ENCODE data around the gene RIIAD1. TPM values are rescaled to one million over a fixed set of nuclear protein-coding genes. Genes with fewer than 3 reads are reported as not detected.
A peak's percentile ranks its signal among the peaks of the same experiment; 100 is the strongest.

Gene RIIAD1
- total RNA-seq, 1 donor from 2014 or later: not detected

DNA sequence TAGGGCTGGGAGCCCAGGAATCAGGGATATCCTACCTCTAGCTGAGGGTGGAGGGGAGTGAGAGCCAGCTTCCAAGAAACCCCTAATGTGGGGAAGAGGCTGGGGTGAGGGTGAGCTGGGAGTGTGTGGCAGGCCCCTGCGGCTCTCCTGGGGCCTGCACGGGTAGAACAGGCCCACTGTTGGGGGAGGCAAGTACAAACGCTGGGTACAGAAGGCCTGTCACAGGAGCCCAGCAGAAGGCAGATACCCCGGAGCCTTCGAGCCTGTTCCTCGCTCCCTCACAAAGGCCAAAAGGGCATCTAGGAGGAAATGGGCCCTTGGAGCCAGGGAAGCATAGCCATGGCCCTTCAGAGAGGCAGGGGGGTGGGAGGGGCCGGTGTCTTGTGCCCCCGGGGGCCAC lies 18.4 kb upstream of the RIIAD1 start:
- Histone ChIP-seq H3K4me1 (no peaks in the 10 kb centered on the region), H3K27me3 (no peaks in the 10 kb centered on the region), H3K36me3 (peaks cover 39% of the 10 kb centered on the region), H3K27ac (no peak overlapping the region), H3K4me3 (no peak overlapping the region), H3K9me3 (no peaks in the 10 kb centered on the region)
- intact Hi-C loops (cut with DNase I): no loop called here
- DNase-seq (no peak), ATAC-seq (no peak)
- TF ChIP-seq, protein P1, sequence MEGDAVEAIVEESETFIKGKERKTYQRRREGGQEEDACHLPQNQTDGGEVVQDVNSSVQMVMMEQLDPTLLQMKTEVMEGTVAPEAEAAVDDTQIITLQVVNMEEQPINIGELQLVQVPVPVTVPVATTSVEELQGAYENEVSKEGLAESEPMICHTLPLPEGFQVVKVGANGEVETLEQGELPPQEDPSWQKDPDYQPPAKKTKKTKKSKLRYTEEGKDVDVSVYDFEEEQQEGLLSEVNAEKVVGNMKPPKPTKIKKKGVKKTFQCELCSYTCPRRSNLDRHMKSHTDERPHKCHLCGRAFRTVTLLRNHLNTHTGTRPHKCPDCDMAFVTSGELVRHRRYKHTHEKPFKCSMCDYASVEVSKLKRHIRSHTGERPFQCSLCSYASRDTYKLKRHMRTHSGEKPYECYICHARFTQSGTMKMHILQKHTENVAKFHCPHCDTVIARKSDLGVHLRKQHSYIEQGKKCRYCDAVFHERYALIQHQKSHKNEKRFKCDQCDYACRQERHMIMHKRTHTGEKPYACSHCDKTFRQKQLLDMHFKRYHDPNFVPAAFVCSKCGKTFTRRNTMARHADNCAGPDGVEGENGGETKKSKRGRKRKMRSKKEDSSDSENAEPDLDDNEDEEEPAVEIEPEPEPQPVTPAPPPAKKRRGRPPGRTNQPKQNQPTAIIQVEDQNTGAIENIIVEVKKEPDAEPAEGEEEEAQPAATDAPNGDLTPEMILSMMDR (IDR thresholded peaks at IDR 0.05): no peak

- Histone ChIP-seq H3K9me3 (no peaks in the 10 kb centered on the region), H3K27me3 (no peaks in the 10 kb centered on the region), H3K27ac (no peak overlapping the region), H3K4me3 (no peak overlapping the region), H3K36me3 (peaks cover 31% of the 10 kb centered on the region), H3K4me1 (no peaks in the 10 kb centered on the region)
- no peak for ATAC-seq
- TF ChIP-seq, protein P1 (IDR thresholded peaks at IDR 0.05): no peak
- no peak for DNase-seq
- intact Hi-C loops (cut with DNase I): no loop called here
These were observed 17.5 kb upstream of the RIIAD1 start for GRCh38 chr1:151703813-151704212.

DNA sequence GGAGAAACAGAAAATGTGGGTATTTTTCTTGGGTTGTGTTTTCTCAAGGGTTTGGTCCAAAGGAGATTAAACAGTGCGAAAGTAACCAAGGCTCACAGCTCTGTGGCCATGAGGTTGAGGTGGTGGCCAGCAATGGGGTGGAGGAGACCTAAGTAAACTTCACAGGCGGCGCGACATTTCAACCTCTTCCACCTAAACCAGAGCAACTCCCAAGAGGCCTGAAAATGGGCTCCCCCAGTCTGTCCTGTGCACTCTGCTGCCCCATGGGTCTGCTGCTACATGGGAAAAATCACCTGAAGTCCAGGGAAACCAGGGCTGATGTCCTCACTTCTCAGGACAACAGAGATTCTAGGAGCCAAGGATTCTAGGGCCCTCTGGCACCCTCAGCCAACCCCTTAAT lies 17.1 kb upstream of the RIIAD1 start:
- Histone ChIP-seq H3K27me3 (no peaks in the 10 kb centered on the region), H3K36me3 (peaks cover 27% of the 10 kb centered on the region)
- ATAC-seq: no peak

DNA sequence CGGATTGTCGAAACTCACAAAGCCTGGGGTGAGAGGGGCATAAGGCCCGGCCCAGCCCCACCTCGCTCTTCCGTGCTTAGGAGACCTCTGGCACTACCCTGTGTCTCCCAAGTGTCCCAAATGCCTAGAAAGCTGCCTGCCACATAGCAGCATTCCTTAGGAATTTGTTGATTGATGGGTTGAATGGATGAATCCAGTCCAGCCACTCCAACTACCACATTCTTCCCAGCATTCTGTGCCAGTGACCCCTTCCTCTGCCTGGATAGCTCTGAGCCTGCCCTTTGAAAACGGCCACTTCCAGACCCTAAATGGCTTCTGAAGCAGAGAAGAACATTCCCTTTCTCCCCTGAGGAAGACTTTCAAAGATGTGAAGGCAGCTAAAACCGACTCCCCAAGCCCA lies 16.2 kb upstream of the RIIAD1 start:
- Histone ChIP-seq H3K36me3 (peaks cover 19% of the 10 kb centered on the region), H3K4me1 (no peaks in the 10 kb centered on the region), H3K27ac (no peak overlapping the region), H3K4me3 (no peak overlapping the region), H3K27me3 (no peaks in the 10 kb centered on the region), H3K9me3 (no peaks in the 10 kb centered on the region)
- DNase-seq: no peak
- intact Hi-C loops (cut with DNase I): no loop called here
- TF ChIP-seq, protein P1 (IDR thresholded peaks at IDR 0.05): no peak
- no peak for ATAC-seq

More for the DNA sequence above, 17.1 kb upstream of the RIIAD1 start:
- H3K4me3 ChIP-seq: no peak overlapping the region
- DNase-seq: no peak
- H3K4me1 ChIP-seq: no peaks in the 10 kb centered on the region
- intact Hi-C loops (cut with DNase I): no loop called here
- no peak overlapping the region for H3K27ac ChIP-seq
- no peaks in the 10 kb centered on the region for H3K9me3 ChIP-seq
- TF ChIP-seq, protein P1 (IDR thresholded peaks at IDR 0.05): no peak

DNA sequence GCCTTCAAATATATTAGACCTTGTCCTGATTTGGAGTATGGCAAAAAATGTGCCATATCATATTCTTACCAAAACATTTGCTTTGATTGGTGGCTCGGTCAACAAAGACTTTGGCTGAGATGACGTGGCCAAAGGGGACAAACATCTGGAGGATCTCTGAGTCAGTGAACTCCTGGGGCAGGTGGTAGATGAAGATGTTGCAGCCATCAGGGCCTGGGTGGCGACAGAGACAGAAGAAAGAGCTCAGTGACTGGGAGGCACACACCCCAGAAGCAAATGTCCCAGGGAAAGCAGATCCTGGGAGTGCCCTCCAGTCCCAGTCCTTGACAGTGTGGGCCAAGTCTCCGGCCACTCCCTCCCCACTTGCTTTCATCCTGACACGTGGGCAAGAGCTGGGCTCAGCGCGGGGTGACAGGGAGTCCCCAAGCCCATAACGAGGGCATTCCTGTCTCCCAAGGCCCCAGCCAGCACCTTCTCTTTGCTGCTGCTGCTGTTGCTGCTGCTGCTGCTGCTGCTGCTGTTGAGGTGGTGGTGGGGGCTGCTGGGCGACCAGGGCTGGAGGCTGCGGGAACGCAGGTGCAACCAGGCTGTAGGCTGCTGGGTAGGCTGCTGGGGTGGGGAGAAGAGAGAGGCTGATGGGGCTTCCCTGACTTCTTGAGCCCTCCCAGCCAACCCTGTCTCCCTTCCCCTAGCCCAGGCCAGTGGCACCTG lies 15.4 kb upstream of the RIIAD1 start:
- H3K36me3 ChIP-seq: peaks cover 11% of the 10 kb centered on the region
- no peak overlapping the region for H3K4me3 ChIP-seq
- intact Hi-C loops (cut with DNase I): no loop called here
- DNase-seq (no peak), ATAC-seq (peak; percentile 38)
- H3K9me3 ChIP-seq: no peaks in the 10 kb centered on the region
- H3K4me1 ChIP-seq: no peaks in the 10 kb centered on the region
- TF ChIP-seq, protein P1 (IDR thresholded peaks at IDR 0.05): no peak
- no peak overlapping the region for H3K27ac ChIP-seq
- peaks cover 5% of the 10 kb centered on the region for H3K27me3 ChIP-seq

Measured in upper lobe of right lung (tissue), 1 donor.